ENCODE data around the gene COMMD1.

DNA sequence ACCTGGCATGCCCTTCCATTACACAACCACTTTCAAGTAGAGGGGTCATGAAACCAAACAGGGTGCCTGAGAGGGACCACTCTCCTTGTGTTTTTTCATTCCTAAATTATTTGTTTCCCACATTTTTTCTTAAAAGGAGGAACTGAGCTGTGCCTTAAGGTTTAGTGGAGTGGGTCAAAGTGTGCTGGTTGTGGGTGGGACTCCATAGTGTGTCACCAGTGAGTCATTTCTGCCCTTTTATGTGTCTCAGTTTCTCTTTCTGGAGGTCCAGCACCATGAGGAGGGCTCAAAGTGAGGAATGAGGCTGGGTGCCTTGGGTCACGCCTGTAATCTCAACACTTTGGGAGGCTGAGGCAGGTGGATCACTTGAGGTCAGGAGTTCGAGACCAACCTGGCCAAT, 37.8 kb downstream of the COMMD1 start:
- TF ChIP-seq POLR2AphosphoS5 (IDR thresholded peaks at IDR 0.05; ENCODE audit: low read depth) (no peak), EZH2 (IDR thresholded peaks at IDR 0.05; ENCODE audit: low read depth, unreplicated experiment) (no peak), CREB1 (CRISPR knock-in tag; IDR thresholded peaks at IDR 0.05; ENCODE audit: low read depth) (no peak), JUNB (IDR thresholded peaks at IDR 0.05; ENCODE audit: unreplicated experiment) (no peak), EZH2phosphoT487 (IDR thresholded peaks at IDR 0.05; ENCODE audit: unreplicated experiment) (no peak), ZNF331 (CRISPR knock-in tag; IDR thresholded peaks at IDR 0.05; ENCODE audit: low read depth) (no peak), STAT1 (IDR thresholded peaks at IDR 0.05; ENCODE audit: unreplicated experiment) (no peak)
- TF ChIP-seq, protein P1, sequence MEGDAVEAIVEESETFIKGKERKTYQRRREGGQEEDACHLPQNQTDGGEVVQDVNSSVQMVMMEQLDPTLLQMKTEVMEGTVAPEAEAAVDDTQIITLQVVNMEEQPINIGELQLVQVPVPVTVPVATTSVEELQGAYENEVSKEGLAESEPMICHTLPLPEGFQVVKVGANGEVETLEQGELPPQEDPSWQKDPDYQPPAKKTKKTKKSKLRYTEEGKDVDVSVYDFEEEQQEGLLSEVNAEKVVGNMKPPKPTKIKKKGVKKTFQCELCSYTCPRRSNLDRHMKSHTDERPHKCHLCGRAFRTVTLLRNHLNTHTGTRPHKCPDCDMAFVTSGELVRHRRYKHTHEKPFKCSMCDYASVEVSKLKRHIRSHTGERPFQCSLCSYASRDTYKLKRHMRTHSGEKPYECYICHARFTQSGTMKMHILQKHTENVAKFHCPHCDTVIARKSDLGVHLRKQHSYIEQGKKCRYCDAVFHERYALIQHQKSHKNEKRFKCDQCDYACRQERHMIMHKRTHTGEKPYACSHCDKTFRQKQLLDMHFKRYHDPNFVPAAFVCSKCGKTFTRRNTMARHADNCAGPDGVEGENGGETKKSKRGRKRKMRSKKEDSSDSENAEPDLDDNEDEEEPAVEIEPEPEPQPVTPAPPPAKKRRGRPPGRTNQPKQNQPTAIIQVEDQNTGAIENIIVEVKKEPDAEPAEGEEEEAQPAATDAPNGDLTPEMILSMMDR (conservative IDR thresholded peaks at IDR 0.05; ENCODE audit: low read depth in 2 of 2) = no peak
- TF ChIP-seq, protein P2, sequence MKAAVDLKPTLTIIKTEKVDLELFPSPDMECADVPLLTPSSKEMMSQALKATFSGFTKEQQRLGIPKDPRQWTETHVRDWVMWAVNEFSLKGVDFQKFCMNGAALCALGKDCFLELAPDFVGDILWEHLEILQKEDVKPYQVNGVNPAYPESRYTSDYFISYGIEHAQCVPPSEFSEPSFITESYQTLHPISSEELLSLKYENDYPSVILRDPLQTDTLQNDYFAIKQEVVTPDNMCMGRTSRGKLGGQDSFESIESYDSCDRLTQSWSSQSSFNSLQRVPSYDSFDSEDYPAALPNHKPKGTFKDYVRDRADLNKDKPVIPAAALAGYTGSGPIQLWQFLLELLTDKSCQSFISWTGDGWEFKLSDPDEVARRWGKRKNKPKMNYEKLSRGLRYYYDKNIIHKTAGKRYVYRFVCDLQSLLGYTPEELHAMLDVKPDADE (IDR thresholded peaks at IDR 0.05) = no peak
- TF ChIP-seq, protein P3, sequence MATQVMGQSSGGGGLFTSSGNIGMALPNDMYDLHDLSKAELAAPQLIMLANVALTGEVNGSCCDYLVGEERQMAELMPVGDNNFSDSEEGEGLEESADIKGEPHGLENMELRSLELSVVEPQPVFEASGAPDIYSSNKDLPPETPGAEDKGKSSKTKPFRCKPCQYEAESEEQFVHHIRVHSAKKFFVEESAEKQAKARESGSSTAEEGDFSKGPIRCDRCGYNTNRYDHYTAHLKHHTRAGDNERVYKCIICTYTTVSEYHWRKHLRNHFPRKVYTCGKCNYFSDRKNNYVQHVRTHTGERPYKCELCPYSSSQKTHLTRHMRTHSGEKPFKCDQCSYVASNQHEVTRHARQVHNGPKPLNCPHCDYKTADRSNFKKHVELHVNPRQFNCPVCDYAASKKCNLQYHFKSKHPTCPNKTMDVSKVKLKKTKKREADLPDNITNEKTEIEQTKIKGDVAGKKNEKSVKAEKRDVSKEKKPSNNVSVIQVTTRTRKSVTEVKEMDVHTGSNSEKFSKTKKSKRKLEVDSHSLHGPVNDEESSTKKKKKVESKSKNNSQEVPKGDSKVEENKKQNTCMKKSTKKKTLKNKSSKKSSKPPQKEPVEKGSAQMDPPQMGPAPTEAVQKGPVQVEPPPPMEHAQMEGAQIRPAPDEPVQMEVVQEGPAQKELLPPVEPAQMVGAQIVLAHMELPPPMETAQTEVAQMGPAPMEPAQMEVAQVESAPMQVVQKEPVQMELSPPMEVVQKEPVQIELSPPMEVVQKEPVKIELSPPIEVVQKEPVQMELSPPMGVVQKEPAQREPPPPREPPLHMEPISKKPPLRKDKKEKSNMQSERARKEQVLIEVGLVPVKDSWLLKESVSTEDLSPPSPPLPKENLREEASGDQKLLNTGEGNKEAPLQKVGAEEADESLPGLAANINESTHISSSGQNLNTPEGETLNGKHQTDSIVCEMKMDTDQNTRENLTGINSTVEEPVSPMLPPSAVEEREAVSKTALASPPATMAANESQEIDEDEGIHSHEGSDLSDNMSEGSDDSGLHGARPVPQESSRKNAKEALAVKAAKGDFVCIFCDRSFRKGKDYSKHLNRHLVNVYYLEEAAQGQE (IDR thresholded peaks at IDR 0.05; ENCODE audit: unreplicated experiment) = no peak

All from GM23338 (cell line).